ENCODE measurements around the gene ADAM19.

ADAM19 gene

DNA sequence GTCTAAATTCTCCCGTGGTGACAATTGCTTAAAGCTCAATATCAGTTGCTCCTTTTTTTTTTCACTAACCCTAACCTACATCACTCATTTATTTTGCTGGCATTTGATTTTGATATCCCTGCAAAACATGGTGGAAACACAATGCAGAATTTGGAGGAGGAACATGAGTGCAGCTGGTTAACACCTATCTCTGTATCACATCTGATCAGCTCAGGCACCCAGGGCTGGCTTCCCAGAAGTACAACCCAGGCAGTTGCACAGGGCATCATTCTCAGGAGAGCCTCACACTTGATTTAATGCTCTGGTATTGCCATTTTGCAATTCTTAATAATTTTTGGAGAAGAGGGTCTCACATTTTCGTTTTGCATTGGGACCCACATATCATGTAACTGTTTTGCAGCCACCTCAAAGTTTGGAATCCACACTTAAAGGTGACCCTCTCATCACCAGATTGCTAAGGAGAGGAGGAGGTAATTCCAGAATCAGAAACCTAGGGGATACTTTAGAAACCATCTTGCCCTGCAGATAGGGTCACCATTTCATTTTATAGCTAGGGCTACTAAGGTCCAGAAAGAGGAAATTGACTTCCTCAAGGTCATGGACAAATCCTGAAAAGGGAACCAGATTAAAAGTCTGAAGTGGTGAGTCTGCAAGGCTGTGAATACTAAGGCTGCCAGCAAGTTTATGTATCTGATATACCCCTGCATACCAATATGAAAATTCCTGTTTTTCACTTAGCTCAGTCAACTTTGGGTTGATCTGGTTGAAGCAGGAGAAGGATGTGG is 19.3 kb upstream of the ADAM19 start:
- no peak for DNase-seq (ENCODE audit: low spot score)

DNA sequence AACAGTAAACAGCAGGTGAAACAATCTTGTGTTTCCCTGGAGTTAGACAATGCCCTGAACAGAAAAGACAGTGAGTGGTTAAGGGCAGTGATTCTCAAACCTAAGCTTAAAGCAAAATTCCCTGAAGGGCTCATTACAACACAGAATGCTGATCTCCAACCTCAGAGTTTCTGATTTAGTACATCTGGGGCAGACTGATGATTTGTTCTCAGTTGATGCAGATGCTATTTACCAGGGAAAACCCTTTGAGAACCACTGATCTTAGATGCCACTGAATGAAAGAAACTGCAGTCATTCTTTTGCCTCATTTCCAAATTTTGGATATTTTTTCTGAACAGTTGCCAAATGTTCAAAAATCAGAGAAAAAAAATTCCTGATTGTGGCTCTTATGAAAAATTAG is 18.7 kb upstream of the ADAM19 start:
- DNase-seq (ENCODE audit: low spot score) = no peak

GRCh38 chr5:157593052-157593757 is 17.6 kb upstream of the ADAM19 start:
- no peak for DNase-seq (ENCODE audit: low spot score)

DNA sequence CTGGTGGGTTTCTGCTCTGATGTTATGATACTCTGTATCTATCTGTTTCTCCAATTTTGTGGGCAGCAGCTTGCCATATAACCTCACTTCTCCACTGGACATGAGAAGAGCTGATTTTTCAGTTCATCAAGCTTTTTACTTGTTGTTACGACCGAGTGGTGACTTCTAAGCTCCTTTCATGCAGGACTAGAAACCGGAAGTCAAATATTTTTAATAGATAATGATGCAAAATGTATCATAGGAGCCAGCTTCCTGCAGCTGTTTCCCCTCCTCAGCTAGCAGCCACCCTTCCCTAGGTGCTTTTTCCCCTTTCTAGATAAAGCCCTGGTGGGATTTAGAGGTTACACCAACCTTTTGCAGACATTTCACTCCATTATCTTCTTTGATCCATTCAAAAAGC is 17.0 kb upstream of the ADAM19 start:
- DNase-seq (ENCODE audit: low spot score) = no peak

GRCh38 chr5:157590478-157590877 is 14.9 kb upstream of the ADAM19 start:
- no peak for DNase-seq (ENCODE audit: low spot score)

- no peak for DNase-seq (ENCODE audit: low spot score)
Measured at GRCh38 chr5:157584628-157585027, 9.1 kb upstream of the ADAM19 start.

DNA sequence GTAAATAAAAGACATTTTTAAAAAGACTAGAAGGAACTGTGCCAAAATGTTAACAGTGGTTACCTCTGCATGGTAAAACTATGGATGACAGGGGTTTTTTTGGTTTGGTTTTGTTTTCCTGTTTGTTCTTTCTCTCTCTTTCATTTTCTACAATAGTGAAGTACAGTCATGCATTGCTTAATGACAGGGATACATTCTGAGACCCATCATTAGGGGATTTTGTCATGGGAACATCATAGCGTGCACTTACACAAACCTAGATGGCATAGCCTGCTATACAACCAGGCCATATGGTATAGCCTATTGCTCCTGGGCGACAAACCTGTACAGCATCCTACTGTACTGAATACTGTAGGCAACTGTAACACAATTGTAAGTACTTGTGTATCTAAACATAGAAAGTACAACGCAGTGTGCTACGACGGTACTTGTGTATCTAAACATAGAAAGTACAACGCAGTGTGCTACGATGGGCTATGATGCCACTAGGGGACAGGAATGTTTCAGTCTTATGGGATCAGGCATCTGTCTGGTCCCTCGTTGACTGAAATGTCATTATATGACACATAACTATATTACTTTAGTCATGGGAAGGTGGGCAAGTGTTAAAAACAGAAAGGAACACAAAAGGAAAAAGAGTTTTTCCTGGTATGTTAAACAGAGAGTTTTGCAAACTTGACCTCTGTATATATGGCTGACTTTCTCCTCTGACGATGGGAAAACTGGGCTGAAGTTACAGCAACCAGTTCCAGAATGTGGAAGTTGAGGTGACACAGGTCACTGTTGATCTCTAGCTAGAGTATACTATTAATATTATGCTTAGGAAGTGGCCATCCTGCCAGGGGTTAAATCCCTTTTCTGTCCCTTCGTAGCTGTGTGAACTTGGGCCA is 7.4 kb upstream of the ADAM19 start:
- no peak for DNase-seq (ENCODE audit: low spot score)

GRCh38 chr5:157581901-157582300 is 6.3 kb upstream of the ADAM19 start:
- DNase-seq (ENCODE audit: low spot score) = no peak

GRCh38 chr5:157578079-157578780 is 2.7 kb upstream of the ADAM19 start:
- no peak for DNase-seq (ENCODE audit: low spot score)

DNA sequence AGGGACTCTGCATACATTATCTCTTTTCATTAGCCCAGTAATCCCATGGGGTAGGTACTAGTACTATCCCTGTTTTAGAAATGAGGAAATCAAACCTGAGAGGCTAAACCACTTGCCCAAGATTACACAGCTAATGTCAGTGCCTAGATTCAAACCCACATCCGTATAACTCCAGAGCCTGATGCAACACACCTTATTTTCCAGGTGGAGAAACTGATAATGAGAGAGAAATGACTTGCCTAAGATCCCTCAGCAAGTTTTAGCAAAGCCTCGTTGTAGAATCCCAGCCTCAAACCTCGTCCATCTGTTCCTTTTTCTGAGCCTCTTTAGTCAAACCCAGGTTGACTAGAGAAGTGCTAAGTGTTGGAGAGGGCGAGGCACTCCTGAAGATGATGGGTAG is 1.1 kb upstream of the ADAM19 start:
- no peak for DNase-seq (ENCODE audit: low spot score)

DNA sequence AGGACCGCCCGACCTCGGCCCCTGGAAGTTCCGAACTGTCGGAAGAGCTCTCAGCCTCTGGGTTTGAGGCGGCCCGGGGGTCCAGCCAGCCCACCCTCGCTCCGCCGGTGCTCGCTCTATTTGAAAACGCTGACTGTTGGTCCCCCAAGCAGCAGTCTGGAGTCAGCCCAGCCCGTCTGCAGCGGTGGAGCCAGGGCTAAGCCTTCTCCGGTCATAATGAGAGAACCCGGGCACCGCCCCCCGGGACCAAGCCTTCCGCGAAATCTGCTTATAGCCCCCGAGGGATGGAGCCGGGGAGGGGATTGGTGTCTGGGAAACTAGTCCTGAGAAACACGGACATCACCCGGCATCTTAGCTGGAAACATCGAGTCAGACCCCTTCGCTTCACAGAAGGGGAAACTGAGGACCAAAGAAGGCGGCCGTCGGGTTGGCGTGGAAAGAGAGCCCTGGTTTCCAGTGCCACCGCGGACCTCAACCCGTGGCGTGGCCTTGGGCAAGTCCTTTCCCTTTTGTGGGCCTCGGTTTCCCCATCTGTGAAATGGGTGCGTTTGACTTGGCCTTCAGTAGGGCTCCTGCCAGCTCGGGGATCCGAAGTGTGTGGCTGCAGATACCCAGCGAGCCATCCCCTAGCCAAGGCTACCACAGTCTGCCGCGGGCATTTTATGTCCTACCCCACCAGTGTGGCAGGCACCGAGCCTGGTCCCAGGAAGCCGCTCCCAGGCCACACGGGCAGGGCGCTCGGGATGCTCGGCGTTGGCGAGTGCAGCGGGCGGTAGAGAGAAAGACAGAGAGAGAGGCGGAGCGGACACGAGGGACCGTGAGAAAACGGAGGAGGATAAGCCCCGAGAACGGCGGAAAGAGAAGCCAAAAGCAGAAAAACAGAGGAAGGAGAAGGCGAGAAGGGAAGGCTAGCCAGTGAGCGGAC is 857 bp downstream of the ADAM19 start:
- no peak for DNase-seq (ENCODE audit: low spot score)

DNA sequence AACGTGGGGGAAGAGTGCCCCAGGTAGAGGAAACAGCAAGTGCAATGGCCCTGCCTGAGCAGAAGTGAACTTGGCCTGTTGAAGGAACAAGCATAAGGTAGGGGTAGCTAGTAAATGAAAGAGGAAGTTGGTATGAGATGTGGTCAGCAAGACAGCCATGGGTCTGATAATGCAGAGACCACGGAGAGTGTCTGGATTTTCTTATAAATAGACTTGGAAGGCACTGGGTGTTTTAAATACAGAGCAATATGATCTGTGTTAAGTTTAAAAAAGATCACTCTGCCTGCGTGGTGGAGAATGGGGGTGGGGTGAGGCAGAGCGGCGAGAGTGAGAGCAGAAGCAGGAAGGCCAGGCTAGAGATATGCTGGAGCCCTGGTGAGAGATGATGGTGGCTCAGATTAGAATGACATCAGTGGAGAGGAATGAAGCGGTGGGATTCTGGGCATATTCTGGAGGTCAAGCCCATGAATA is 4.2 kb downstream of the ADAM19 start:
- DNase-seq (ENCODE audit: low spot score) = peak; percentile 69

GRCh38 chr5:157570531-157571200 is 4.9 kb downstream of the ADAM19 start:
- DNase-seq (ENCODE audit: low spot score) = no peak

GRCh38 chr5:157568720-157569119 is 6.9 kb downstream of the ADAM19 start:
- DNase-seq (ENCODE audit: low spot score) = peak; percentile 84

DNA sequence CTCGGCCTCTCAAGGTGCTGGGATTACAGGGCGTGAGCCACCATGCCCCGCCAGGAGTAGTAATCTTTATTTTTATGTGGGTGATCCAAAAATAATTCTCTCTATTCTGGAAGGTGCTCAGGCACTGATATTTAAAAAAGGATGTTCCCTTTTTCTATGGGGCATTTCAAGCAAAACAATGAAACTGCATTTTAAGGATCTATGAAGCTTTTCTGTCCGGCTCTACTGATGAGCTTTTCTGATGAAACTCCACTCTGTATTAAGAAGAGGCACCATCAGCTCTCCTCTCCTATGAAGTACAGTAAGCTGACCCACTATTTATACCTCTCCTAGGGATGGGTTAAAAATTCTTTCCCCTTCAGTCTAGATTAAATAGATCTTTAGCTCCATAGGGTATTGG is 7.4 kb downstream of the ADAM19 start:
- DNase-seq (ENCODE audit: low spot score) = no peak

DNA sequence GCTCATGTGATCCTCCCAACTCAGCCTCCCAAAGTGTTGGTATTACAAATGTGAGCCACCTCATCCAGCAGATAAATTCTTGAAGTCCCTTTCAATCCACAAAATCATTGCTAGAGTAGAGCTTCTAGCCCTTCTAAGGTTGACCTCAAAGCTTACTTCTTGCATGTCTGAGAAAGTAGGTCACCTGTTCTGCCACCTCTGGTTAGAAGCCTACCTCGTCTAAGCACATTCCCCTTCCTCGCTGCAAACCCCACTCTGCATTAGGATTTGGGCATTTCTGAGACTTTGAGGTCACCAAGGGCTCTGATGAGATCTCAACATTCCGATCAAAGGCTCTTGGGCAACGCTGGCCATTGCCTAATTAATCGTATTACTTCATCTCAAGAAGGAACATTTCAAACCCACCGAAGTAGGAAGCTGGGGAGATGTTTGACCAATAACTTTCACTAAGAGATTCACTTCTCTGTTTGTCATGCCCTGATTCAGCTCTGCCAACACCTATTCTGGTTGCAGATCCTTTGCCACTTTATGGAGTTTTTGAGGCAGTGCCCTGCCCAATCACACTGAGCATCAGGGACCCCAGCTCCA is 8.6 kb downstream of the ADAM19 start:
- no peak for DNase-seq (ENCODE audit: low spot score)

DNA sequence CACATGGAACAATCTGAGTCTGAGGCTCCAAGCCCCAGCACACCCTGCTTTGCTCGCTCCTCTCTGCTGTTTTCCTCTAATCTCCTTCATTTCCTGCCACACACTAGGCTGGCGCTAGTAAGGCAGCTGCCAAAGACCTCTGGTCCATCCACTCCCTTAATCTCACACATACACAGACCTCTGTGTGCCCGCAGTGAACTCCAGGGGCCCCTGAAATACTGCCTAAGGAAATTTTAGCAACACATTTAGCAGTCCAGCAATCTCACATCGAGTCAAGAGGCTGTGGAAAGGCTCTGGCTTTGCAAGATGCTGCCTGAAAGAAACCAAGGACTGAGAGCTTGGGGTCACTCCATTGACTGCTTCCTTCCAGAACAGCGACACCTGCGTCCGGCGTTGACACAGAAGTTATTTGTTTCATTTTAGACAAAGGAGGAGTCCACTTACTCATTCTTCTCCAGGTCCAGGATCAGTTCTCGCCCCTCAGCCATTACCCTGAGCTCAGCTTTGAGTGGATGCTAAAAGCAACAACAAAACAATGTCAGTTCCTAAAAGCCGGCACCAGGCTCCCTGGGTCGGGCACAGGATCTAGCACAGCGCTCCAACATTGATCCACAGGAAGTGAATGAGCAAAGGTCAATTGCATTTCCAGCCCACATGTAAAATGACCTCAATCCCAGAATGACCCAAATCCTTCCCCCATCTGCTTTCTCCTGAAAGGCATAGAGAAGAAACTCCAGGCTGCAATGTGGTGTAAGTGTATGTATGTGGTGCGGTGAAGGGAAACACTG is 11.5 kb downstream of the ADAM19 start:
- no peak for DNase-seq (ENCODE audit: low spot score)

DNA sequence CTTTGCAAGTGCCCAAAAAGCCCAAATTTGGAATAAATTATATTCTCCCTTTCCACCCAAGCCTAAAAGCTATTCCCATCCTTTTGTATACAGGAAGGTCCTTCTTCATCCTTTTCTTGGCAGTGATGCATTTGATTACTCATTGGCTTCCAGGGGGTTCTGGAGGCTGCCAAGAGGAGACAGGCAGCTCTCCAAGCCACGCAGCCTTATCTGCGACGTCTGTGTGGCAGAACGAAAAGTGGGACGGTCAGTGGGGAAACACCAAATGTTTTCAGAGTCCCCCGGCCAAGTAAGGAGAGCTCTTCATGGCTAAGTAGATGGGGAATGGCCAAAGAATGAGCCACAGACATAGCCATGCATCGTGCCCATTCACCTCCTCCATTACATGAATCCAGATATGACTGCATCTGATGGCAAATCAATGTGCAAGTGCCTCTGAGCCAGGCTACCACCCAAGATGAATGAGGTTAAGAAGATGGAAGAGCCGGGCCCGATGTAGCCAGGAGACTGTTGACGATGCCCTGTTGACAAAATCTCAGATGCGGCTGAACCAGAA is 12.1 kb downstream of the ADAM19 start:
- no peak for DNase-seq (ENCODE audit: low spot score)

GRCh38 chr5:157562111-157562581 is 13.4 kb downstream of the ADAM19 start:
- DNase-seq (ENCODE audit: low spot score) = no peak
